Neural progenitor cell (in vitro differentiated cells): ENCODE results near the gene NSUN2.

ENCODE experiments used
- EZH2 ChIP-seq: fragments of 200-600 bp; sonication (generic); IDR thresholded peaks from 2 replicates; pipeline ENCODE4 v1.6.1; 2017; ENCODE audit warnings: antibody characterized with exemption, mild to moderate bottlenecking, moderate library complexity
- TF ChIP-seq, protein P1 (sequence below): fragments of 200-600 bp; sonication (generic); IDR thresholded peaks from 2 replicates; pipeline ENCODE4 v1.5.1; 2017; ENCODE audit warnings: antibody characterized with exemption, mild to moderate bottlenecking

DNA sequence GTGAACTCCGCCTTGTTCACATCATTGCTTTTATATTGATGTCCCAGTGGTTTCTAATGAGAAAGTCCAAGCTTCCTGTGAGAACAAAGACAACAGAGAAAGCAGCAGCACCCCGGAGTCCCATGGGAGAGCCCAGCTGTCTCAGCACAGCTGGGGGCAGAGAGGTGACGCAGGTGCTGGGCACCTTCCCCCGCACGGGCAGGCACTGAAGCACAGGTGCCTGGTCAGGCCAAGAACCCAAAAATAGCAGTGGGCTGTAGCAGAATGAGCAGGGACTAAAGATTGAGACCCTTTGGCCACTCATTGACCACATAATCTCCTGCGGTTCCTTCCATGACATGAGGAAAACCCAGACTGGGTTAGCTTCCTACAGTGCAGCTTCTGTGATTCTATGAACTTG, 19.2 kb upstream of the NSUN2 start:
- TF ChIP-seq, protein P1, sequence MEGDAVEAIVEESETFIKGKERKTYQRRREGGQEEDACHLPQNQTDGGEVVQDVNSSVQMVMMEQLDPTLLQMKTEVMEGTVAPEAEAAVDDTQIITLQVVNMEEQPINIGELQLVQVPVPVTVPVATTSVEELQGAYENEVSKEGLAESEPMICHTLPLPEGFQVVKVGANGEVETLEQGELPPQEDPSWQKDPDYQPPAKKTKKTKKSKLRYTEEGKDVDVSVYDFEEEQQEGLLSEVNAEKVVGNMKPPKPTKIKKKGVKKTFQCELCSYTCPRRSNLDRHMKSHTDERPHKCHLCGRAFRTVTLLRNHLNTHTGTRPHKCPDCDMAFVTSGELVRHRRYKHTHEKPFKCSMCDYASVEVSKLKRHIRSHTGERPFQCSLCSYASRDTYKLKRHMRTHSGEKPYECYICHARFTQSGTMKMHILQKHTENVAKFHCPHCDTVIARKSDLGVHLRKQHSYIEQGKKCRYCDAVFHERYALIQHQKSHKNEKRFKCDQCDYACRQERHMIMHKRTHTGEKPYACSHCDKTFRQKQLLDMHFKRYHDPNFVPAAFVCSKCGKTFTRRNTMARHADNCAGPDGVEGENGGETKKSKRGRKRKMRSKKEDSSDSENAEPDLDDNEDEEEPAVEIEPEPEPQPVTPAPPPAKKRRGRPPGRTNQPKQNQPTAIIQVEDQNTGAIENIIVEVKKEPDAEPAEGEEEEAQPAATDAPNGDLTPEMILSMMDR, result no peak
- no peak for TF ChIP-seq EZH2
